Ishikawa (cell line): ENCODE data around the gene SHMT2.

Experiments used
- CEBPB ChIP-seq: IDR thresholded peaks from 2 replicates; pipeline ENCODE4 v1.6.1; 2012
- CREB1 ChIP-seq: IDR thresholded peaks from 2 replicates; pipeline ENCODE4 v1.6.1; 2012; ENCODE audit warnings: low read depth
- EGR1 ChIP-seq: IDR thresholded peaks from 2 replicates; pipeline ENCODE4 v1.6.1; 2012
- EP300 ChIP-seq: IDR thresholded peaks from 2 replicates; pipeline ENCODE4 v1.6.1; 2012; ENCODE audit warnings: borderline replicate concordance
- FOXM1 ChIP-seq: IDR thresholded peaks from 2 replicates; pipeline ENCODE4 v1.6.1; 2012; ENCODE audit warnings: low read depth, borderline replicate concordance
- NFIC ChIP-seq: IDR thresholded peaks from 2 replicates; pipeline ENCODE4 v1.6.1; 2012
- RAD21 ChIP-seq: IDR thresholded peaks from 2 replicates; pipeline ENCODE4 v1.6.1; 2012; ENCODE audit warnings: low read depth
- TAF1 ChIP-seq: IDR thresholded peaks from 2 replicates; pipeline ENCODE4 v1.6.1; 2012; ENCODE audit warnings: low read depth, mild to moderate bottlenecking
- TCF12 ChIP-seq: IDR thresholded peaks from 2 replicates; pipeline ENCODE4 v1.6.1; 2012; ENCODE audit warnings: low read depth
- TEAD4 ChIP-seq: IDR thresholded peaks from 2 replicates; pipeline ENCODE4 v1.6.1; 2012
- YY1 ChIP-seq: IDR thresholded peaks from 2 replicates; pipeline ENCODE4 v1.6.1; 2012; ENCODE audit warnings: low read depth
- ZBTB7A ChIP-seq: IDR thresholded peaks from 2 replicates; pipeline ENCODE4 v1.6.1; 2012; ENCODE audit warnings: low read depth
- TF ChIP-seq, protein P1 (sequence below): IDR thresholded peaks from 2 replicates; pipeline ENCODE4 v1.6.1; 2012; ENCODE audit warnings: low read depth, mild to moderate bottlenecking
- TF ChIP-seq, protein P2 (sequence below): IDR thresholded peaks from 2 replicates; pipeline ENCODE4 v1.6.1; 2012
- TF ChIP-seq, protein P3 (sequence below): IDR thresholded peaks from 2 replicates; pipeline ENCODE4 v1.6.1; 2012

SHMT2 gene

DNA sequence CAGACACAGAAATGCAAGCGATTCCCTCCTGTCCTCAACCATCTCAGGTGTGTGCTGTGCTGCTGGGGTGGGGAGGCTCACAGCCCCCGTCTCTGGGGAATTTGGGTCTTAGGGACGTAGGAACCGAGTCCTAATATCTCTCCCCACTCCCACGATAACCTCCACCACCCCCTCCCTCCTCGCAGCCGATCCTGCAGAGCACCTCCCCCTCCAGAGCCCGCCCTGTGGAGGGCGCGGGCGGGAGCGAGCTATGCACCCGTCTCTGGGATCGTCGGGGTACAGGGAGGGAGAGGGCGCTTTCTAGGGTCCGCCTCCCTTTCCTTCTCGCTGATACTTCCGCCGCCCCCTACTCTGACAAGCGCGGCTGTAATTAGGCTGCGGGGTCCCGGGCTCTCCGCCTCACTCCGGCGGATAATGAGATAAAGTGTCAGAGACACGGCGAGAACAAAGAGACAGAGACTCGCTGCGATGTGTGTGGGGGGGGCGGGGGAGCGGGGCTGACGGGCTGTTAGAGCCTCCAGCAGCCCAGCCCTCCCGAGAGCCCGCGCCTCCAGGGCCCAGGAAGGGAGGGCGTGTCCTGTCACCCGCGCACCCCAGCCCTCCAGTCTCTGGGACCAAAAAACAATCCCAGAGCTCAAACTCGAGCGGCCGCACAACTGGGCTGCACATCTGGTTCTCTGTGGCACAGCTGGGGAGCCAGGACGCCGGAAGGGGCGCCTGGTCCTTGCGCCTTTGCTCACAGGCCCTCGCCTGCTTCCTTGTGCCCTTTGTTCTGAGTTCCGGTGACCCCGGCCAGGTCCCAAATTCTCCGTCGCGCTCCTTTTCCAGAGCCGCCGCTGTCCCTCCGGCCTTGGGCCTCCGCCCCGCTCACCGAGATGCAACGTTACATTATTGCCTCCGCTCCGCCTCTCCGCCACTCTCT is 8.7 kb downstream of the SHMT2 start:
- no peak for TF ChIP-seq RAD21
- TF ChIP-seq CREB1, result no peak
- no peak for TF ChIP-seq TCF12
- TF ChIP-seq ZBTB7A, result no peak
- no peak for TF ChIP-seq YY1
- no peak for TF ChIP-seq EP300
- TF ChIP-seq TEAD4, result no peak
- TF ChIP-seq, protein P1, sequence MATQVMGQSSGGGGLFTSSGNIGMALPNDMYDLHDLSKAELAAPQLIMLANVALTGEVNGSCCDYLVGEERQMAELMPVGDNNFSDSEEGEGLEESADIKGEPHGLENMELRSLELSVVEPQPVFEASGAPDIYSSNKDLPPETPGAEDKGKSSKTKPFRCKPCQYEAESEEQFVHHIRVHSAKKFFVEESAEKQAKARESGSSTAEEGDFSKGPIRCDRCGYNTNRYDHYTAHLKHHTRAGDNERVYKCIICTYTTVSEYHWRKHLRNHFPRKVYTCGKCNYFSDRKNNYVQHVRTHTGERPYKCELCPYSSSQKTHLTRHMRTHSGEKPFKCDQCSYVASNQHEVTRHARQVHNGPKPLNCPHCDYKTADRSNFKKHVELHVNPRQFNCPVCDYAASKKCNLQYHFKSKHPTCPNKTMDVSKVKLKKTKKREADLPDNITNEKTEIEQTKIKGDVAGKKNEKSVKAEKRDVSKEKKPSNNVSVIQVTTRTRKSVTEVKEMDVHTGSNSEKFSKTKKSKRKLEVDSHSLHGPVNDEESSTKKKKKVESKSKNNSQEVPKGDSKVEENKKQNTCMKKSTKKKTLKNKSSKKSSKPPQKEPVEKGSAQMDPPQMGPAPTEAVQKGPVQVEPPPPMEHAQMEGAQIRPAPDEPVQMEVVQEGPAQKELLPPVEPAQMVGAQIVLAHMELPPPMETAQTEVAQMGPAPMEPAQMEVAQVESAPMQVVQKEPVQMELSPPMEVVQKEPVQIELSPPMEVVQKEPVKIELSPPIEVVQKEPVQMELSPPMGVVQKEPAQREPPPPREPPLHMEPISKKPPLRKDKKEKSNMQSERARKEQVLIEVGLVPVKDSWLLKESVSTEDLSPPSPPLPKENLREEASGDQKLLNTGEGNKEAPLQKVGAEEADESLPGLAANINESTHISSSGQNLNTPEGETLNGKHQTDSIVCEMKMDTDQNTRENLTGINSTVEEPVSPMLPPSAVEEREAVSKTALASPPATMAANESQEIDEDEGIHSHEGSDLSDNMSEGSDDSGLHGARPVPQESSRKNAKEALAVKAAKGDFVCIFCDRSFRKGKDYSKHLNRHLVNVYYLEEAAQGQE, result no peak
- TF ChIP-seq, protein P2, sequence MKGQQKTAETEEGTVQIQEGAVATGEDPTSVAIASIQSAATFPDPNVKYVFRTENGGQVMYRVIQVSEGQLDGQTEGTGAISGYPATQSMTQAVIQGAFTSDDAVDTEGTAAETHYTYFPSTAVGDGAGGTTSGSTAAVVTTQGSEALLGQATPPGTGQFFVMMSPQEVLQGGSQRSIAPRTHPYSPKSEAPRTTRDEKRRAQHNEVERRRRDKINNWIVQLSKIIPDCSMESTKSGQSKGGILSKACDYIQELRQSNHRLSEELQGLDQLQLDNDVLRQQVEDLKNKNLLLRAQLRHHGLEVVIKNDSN, result no peak
- TF ChIP-seq, protein P3, sequence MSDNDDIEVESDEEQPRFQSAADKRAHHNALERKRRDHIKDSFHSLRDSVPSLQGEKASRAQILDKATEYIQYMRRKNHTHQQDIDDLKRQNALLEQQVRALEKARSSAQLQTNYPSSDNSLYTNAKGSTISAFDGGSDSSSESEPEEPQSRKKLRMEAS, result no peak
- no peak for TF ChIP-seq FOXM1
- TF ChIP-seq TAF1, result no peak
- TF ChIP-seq EGR1, result no peak
- TF ChIP-seq CEBPB, result no peak
- TF ChIP-seq NFIC, result no peak

DNA sequence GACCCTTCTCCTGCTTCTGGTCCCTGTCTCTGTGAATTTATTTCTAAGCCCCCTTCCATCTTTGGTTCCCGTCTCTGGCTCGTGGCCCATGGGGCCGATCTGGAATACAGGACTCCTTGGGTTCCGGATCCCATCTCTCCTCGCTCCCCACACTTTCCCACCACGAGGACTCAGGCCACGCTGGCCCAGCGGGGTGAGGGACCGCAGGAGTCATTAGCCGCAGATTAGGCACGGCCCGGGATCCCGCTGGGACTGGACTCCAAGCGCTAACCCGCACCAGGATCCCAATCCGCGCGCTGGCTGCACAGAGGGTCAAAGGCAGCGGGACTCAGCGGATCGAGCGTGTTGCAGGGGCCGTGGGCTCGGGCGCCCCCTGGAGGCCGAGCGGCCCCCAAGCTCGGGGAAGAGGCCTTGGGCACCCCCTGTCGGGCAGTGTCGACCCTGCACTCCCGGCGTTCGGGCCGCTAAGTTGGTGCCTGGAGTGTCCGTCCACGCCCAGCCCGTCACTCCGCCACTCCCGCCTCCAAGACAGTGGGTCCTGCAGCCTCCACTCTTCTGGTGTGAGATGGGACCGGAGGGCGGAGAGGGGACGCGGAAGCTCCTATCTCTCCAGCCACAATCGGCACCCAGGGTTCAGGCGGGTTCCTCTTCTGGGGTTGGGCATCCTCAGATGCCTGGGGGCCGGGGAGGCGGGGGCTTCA is 9.5 kb downstream of the SHMT2 start:
- peak; percentile 48; the same call in 1 of the 2 replicates for TF ChIP-seq NFIC
- TF ChIP-seq TCF12, result peak; percentile 62; the same call in 1 of the 2 replicates
- TF ChIP-seq EGR1, result no peak
- peak; percentile 36; the same call in 1 of the 2 replicates for TF ChIP-seq TAF1
- TF ChIP-seq, protein P3, result peak; percentile 77
- TF ChIP-seq CEBPB, result no peak
- no peak for TF ChIP-seq EP300
- TF ChIP-seq, protein P2, result no peak
- TF ChIP-seq ZBTB7A, result peak; percentile 81
- no peak for TF ChIP-seq TEAD4
- TF ChIP-seq RAD21, result peak; percentile 90
- TF ChIP-seq, protein P1, result no peak
- TF ChIP-seq YY1, result peak; percentile 64; the same call in 1 of the 2 replicates
- 0 out of 2 replicates have a peak, but pooled peaks have one; percentile 12 for TF ChIP-seq CREB1
- TF ChIP-seq FOXM1, result peak; percentile 48; the same call in 1 of the 2 replicates

DNA sequence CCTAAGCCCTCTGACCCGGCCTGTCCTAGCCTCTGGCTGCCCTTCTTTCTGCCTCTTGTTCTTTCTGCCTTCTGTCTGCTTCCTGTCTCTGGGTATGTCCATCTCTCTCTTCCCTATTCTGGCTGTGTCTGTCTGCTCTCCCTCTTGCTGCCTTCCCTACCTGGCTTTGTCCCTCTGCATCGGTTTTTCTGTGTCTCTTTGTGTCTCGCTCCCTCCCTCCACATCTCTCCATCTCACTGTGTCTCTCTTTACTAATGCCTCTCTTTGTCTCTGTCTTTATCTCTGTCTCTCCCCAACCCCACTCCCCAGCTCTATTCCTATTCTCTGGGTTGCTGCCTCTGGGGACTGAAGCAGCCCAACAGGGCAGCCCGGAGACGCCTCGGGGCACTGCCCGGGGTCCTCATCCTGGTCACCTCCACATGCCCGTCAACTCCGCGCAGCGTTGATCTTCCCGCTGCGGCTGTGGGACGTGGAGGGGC is 10.1 kb downstream of the SHMT2 start:
- TF ChIP-seq ZBTB7A, result no peak
- no peak for TF ChIP-seq RAD21
- TF ChIP-seq, protein P1, result no peak
- no peak for TF ChIP-seq CEBPB
- TF ChIP-seq, protein P3, result no peak; the same call in 1 of the 2 replicates
- TF ChIP-seq FOXM1, result no peak
- TF ChIP-seq TEAD4, result no peak
- TF ChIP-seq EGR1, result no peak
- TF ChIP-seq TCF12, result no peak
- TF ChIP-seq YY1, result no peak
- TF ChIP-seq TAF1, result no peak
- TF ChIP-seq EP300, result no peak
- TF ChIP-seq CREB1, result no peak
- TF ChIP-seq, protein P2, result no peak
- no peak for TF ChIP-seq NFIC
